ENCODE results near the gene IDH1.
A peak's percentile ranks its signal among the peaks of the same experiment; 100 is the strongest.
"Not testable (repeated sequence)": the region's sequence is repeated elsewhere in the genome, so short reads cannot be mapped to it uniquely, and the experiment has no call there.

Gene IDH1

GRCh38 chr2:208254871-208255556 lies at the start of gene IDH1:
Gene IDH1, minus strand, starts transcription at chr2:208255071. Its CDS starts 3,520 bp downstream, at chr2:208251551.
- DNase-seq (ENCODE audit: low read depth, low spot score) = peak; percentile 88

- DNase-seq (ENCODE audit: low read depth, low spot score) = no peak
Measured at GRCh38 chr2:208304157-208304556, 49.3 kb upstream of the IDH1 start.

- DNase-seq (ENCODE audit: low read depth, low spot score) = no peak
Measured at GRCh38 chr2:208300847-208301618, 46.2 kb upstream of the IDH1 start.

- DNase-seq (ENCODE audit: low read depth, low spot score) = no peak
Measured at GRCh38 chr2:208297961-208298360, 43.1 kb upstream of the IDH1 start.

GRCh38 chr2:208296610-208297009 lies 41.7 kb upstream of the IDH1 start:
- DNase-seq (ENCODE audit: low read depth, low spot score) = no peak

GRCh38 chr2:208295834-208296233 lies 41.0 kb upstream of the IDH1 start:
- DNase-seq (ENCODE audit: low read depth, low spot score) = no peak

- DNase-seq (ENCODE audit: low read depth, low spot score) = no peak
Measured at GRCh38 chr2:208294482-208295024, 39.7 kb upstream of the IDH1 start.

- no peak for DNase-seq (ENCODE audit: low read depth, low spot score)
Measured at GRCh38 chr2:208285853-208286252, 31.0 kb upstream of the IDH1 start.

- DNase-seq (ENCODE audit: low read depth, low spot score) = no peak
Measured at GRCh38 chr2:208280933-208281332, 26.1 kb upstream of the IDH1 start.

- no peak for DNase-seq (ENCODE audit: low read depth, low spot score)
Measured at GRCh38 chr2:208280234-208280633, 25.4 kb upstream of the IDH1 start.

- DNase-seq (ENCODE audit: low read depth, low spot score) = no peak
Measured at GRCh38 chr2:208279236-208279635, 24.4 kb upstream of the IDH1 start.

- no peak for DNase-seq (ENCODE audit: low read depth, low spot score)
Measured at GRCh38 chr2:208278549-208278948, 23.7 kb upstream of the IDH1 start.

- DNase-seq (ENCODE audit: low read depth, low spot score) = no peak
Measured at GRCh38 chr2:208274748-208275147, 19.9 kb upstream of the IDH1 start.

GRCh38 chr2:208269091-208269490 lies 14.2 kb upstream of the IDH1 start:
- DNase-seq (ENCODE audit: low read depth, low spot score) = no peak

- DNase-seq (ENCODE audit: low read depth, low spot score) = no peak
Measured at GRCh38 chr2:208268156-208268952, 13.5 kb upstream of the IDH1 start.

- not testable (repeated sequence) for DNase-seq (ENCODE audit: low read depth, low spot score)
Measured at GRCh38 chr2:208267526-208267925, 12.7 kb upstream of the IDH1 start.

- DNase-seq (ENCODE audit: low read depth, low spot score) = no peak
Measured at GRCh38 chr2:208266936-208267335, 12.1 kb upstream of the IDH1 start.

- DNase-seq (ENCODE audit: low read depth, low spot score) = no peak
Measured at GRCh38 chr2:208266553-208266893, 11.7 kb upstream of the IDH1 start.

- peak; percentile 75 for DNase-seq (ENCODE audit: low read depth, low spot score)
Measured at GRCh38 chr2:208265801-208266552, 11.1 kb upstream of the IDH1 start, which contains the start of gene PIKFYVE. Gene PIKFYVE, plus strand, starts transcription at chr2:208266255. Its CDS starts 5,265 bp downstream, at chr2:208271520.

GRCh38 chr2:208265371-208265800 lies 10.5 kb upstream of the IDH1 start:
- no peak for DNase-seq (ENCODE audit: low read depth, low spot score)
